Islet precursor cell (in vitro differentiated cells): Measurements from ENCODE around the gene CCDC17.
"Not testable (repeated sequence)": the region's sequence is repeated elsewhere in the genome, so short reads cannot be mapped to it uniquely, and the experiment has no call there.

Experiments
- DNase-seq: peaks from one replicate; pipeline ENCODE4 v3.0.0-alpha.2; 2018

CCDC17 gene

GRCh38 chr1:45621501-45621836, 2.4 kb downstream of the CCDC17 start:
- no peak for DNase-seq

- no peak for DNase-seq
Measured at GRCh38 chr1:45620588-45621500, 3.0 kb downstream of the CCDC17 start.

- DNase-seq, result no peak
Measured at GRCh38 chr1:45619149-45619921, 4.5 kb downstream of the CCDC17 start.

GRCh38 chr1:45617618-45618017, 6.2 kb downstream of the CCDC17 start:
- no peak for DNase-seq

- DNase-seq, result no peak
Measured at GRCh38 chr1:45615885-45616284, 8.0 kb downstream of the CCDC17 start.

- DNase-seq, result no peak
Measured at GRCh38 chr1:45612941-45613579, 10.8 kb downstream of the CCDC17 start.

- no peak for DNase-seq
Measured at GRCh38 chr1:45610589-45611226, 13.1 kb downstream of the CCDC17 start.

- DNase-seq, result no peak
Measured at GRCh38 chr1:45608175-45609156, 15.4 kb downstream of the CCDC17 start.

GRCh38 chr1:45607404-45608074, 16.3 kb downstream of the CCDC17 start:
- DNase-seq, result no peak

GRCh38 chr1:45604239-45604638, 19.6 kb downstream of the CCDC17 start:
- no peak for DNase-seq

GRCh38 chr1:45596765-45597164, 27.1 kb downstream of the CCDC17 start:
- not testable (repeated sequence) for DNase-seq

- no peak for DNase-seq
Measured at GRCh38 chr1:45594412-45594811, 29.4 kb downstream of the CCDC17 start.

GRCh38 chr1:45589861-45590260, 34.0 kb downstream of the CCDC17 start:
- no peak for DNase-seq

GRCh38 chr1:45586769-45587168, 37.1 kb downstream of the CCDC17 start:
- no peak for DNase-seq

- DNase-seq, result no peak
Measured at GRCh38 chr1:45585496-45586075, 38.3 kb downstream of the CCDC17 start.

GRCh38 chr1:45585110-45585426, 38.8 kb downstream of the CCDC17 start:
- DNase-seq, result no peak

- DNase-seq, result peak; percentile 94
Measured at GRCh38 chr1:45584351-45585109, 39.3 kb downstream of the CCDC17 start.

- peak; percentile 92 for DNase-seq
Measured at GRCh38 chr1:45583666-45584350, 40.0 kb downstream of the CCDC17 start, which contains the start of gene NASP. NASP (plus strand) TSS chr1:45584041; CDS start chr1:45584147, 106 bp downstream.

- peak; percentile 98 for DNase-seq
Measured at GRCh38 chr1:45583264-45583665, 40.6 kb downstream of the CCDC17 start.
